Natural killer cell (primary cell): ENCODE results near the gene DNASE1L2. TPM values are rescaled to one million over a fixed set of nuclear protein-coding genes. Genes with fewer than 3 reads are reported as not detected.
A peak's percentile ranks its signal among the peaks of the same experiment; 100 is the strongest.

ENCODE experiments used
- ATAC-seq, 3 donors: fragments of 150-1000 bp in 2 of 3; fragments of 200-7000 bp in 1 of 3; cut with Tn5 transposase; 1 replicate in 1 of 3; 2 replicates in 2 of 3; pipeline ENCODE4 v1.10.0; 2021; ENCODE audit warnings: mild to moderate bottlenecking in 2 of 3, moderate library complexity in 2 of 3
- DNase-seq, 2 donors: peaks; one replicate each; pipeline versions ENCODE4 v3.0.0 to v3.0.0-alpha.2; 2013 to 2021; ENCODE audit warnings: mixed read lengths in 1 of 2
- H3K27ac ChIP-seq: one replicate; pipeline ENCODE4 v1.5.1; 2013; ENCODE audit warnings: mild to moderate bottlenecking, low read length
- H3K27me3 ChIP-seq: one replicate; pipeline ENCODE4 v1.6.1; 2013; ENCODE audit warnings: low read length; ENCODE audit not compliant: control insufficient read depth, insufficient read depth
- H3K36me3 ChIP-seq: one replicate; pipeline ENCODE4 v1.6.1; 2013; ENCODE audit warnings: low read length; ENCODE audit not compliant: control insufficient read depth, insufficient read depth
- H3K4me1 ChIP-seq: one replicate; pipeline ENCODE4 v1.6.1; 2013; ENCODE audit warnings: low read length; ENCODE audit not compliant: control insufficient read depth, insufficient read depth
- H3K4me3 ChIP-seq: one replicate; pipeline ENCODE4 v1.5.1; 2013; ENCODE audit warnings: low read length
- H3K9me3 ChIP-seq: one replicate; pipeline ENCODE4 v1.6.1; 2013; ENCODE audit warnings: low read length; ENCODE audit not compliant: control insufficient read depth, insufficient read depth
- H3K27ac Mint-ChIP-seq, 2 donors: one replicate each; pipeline ENCODE4 v1.8.0; 2022; ENCODE audit warnings: mild to moderate bottlenecking in 2 of 2, mixed read lengths in 2 of 2, moderate library complexity in 1 of 2
- H3K27me3 Mint-ChIP-seq, 2 donors: one replicate each; pipeline ENCODE4 v1.8.0; 2022; ENCODE audit warnings: low read depth in 2 of 2, mixed read lengths in 2 of 2
- H3K36me3 Mint-ChIP-seq: one replicate; pipeline ENCODE4 v1.8.0; 2022; ENCODE audit warnings: mixed read lengths
- H3K4me1 Mint-ChIP-seq, 2 donors: one replicate each; pipeline ENCODE4 v1.8.0; 2022; ENCODE audit warnings: mixed read lengths in 2 of 2
- H3K4me3 Mint-ChIP-seq: one replicate; pipeline ENCODE4 v1.8.0; 2022; ENCODE audit warnings: mild to moderate bottlenecking, moderate library complexity, mixed read lengths
- H3K9me3 Mint-ChIP-seq, 2 donors: one replicate each; pipeline ENCODE4 v1.8.0; 2022; ENCODE audit warnings: mixed read lengths in 2 of 2
- CTCF ChIP-seq: fragments of 200-600 bp; IDR thresholded peaks from one replicate; pipeline ENCODE4 v1.8.0; 2022; ENCODE audit warnings: antibody characterized with exemption
- WGBS: methylation state at CpG from one replicate; pipeline ENCODE4 v1.1.7; 2013; ENCODE audit warnings: missing lambda C conversion rate; ENCODE audit not compliant: insufficient coverage; 5-methylcytosine and 5-hydroxymethylcytosine counted together
- intact Hi-C: fragments of 100-400 bp; cut with micrococcal nuclease; formaldehyde crosslinking; loops from one replicate; pipeline ENCODE4 v1.14.2; 2022
- total RNA-seq, 4 donors: library from RNA; stranded (reverse); fragments of 120-200 nt in 1 of 4; gene quantifications; one replicate each; pipeline versions ENCODE4 v1.2.3 to v1.2.4, GENCODE V29; 2013 to 2022

The DNASE1L2 gene
- total RNA-seq, 3 donors from 2014 or later (not counting 1 experiment from before 2014, with no cell fraction given), result 0.19 to 1.4 (median 0.77) TPM

- 95% methylated on average over 28 of the region's 28 CpGs for WGBS
- Histone ChIP-seq H3K4me1 (peaks cover 13% of the 10 kb centered on the region), H3K9me3 (no peaks in the 10 kb centered on the region), H3K4me3 (no peak overlapping the region), H3K36me3 (peaks cover 46% of the 10 kb centered on the region), H3K27ac (no peak overlapping the region), H3K27me3 (peaks cover 6% of the 10 kb centered on the region)
- TF ChIP-seq CTCF, result no peak
- H3K27ac Mint-ChIP-seq, result no peak overlapping the region
- DNase-seq (no peak), ATAC-seq (no peak)
- H3K9me3 Mint-ChIP-seq, result no peaks in the 10 kb centered on the region
- no peaks in the 10 kb centered on the region for H3K36me3 Mint-ChIP-seq
- intact Hi-C loops, result no loop called here
- no peaks in the 10 kb centered on the region for H3K4me1 Mint-ChIP-seq
- no peaks in the 10 kb centered on the region for H3K27me3 Mint-ChIP-seq
- no peak overlapping the region for H3K4me3 Mint-ChIP-seq
Observed at GRCh38 chr16:2235234-2235651, 1.0 kb upstream of the DNASE1L2 start.

- no peak overlapping the region for H3K4me3 ChIP-seq
- Mint-ChIP-seq H3K36me3 (no peaks in the 10 kb centered on the region), H3K27ac (no peak overlapping the region), H3K4me1 (no peaks in the 10 kb centered on the region), H3K4me3 (no peak overlapping the region), H3K27me3 (no peaks in the 10 kb centered on the region), H3K9me3 (no peaks in the 10 kb centered on the region)
- H3K27ac ChIP-seq, result no peak overlapping the region
- ATAC-seq (no peak), DNase-seq (no peak)
- H3K36me3 ChIP-seq, result peaks cover 44% of the 10 kb centered on the region
- peaks cover 13% of the 10 kb centered on the region for H3K4me1 ChIP-seq
- intact Hi-C loops, result no loop called here
- H3K9me3 ChIP-seq, result no peaks in the 10 kb centered on the region
- WGBS, result 90% methylated on average over 19 of the region's 19 CpGs
- peaks cover 6% of the 10 kb centered on the region for H3K27me3 ChIP-seq
- TF ChIP-seq CTCF, result no peak
Observed at GRCh38 chr16:2235695-2236336, 428 bp upstream of the DNASE1L2 start.

- Histone ChIP-seq H3K4me1 (peaks cover 13% of the 10 kb centered on the region), H3K4me3 (no peak overlapping the region), H3K27me3 (peaks cover 6% of the 10 kb centered on the region), H3K36me3 (peaks cover 32% of the 10 kb centered on the region), H3K27ac (no peak overlapping the region), H3K9me3 (no peaks in the 10 kb centered on the region)
- Mint-ChIP-seq H3K27me3 (no peaks in the 10 kb centered on the region), H3K9me3 (no peaks in the 10 kb centered on the region), H3K4me1 (no peaks in the 10 kb centered on the region), H3K4me3 (no peak overlapping the region), H3K27ac (no peak overlapping the region), H3K36me3 (no peaks in the 10 kb centered on the region)
- intact Hi-C loops, result no loop called here
- TF ChIP-seq CTCF, result no peak
- no peak for DNase-seq
- 11% methylated on average over 40 of the region's 40 CpGs for WGBS
- ATAC-seq, result peak in 1 of 3 donors; percentile 8
Observed at GRCh38 chr16:2237102-2237482, 848 bp downstream of the DNASE1L2 start.
